HG03097 (cell line): Measurements from ENCODE around the gene TEPSIN.

ENCODE experiments used
- ATAC-seq: cut with Tn5 transposase; IDR thresholded peaks from one replicate; pipeline ENCODE4 v1.9.1; 2021; ENCODE audit not compliant: unreplicated experiment, low FRiP score

TEPSIN gene

GRCh38 chr17:81270279-81270678, 31.4 kb upstream of the TEPSIN start:
- ATAC-seq: no peak

- ATAC-seq: no peak
Observed at GRCh38 chr17:81267390-81268067, 28.7 kb upstream of the TEPSIN start.

GRCh38 chr17:81265576-81265975, 26.7 kb upstream of the TEPSIN start:
- ATAC-seq: no peak

- ATAC-seq: no peak
Observed at GRCh38 chr17:81264640-81265039, 25.8 kb upstream of the TEPSIN start.

- no peak for ATAC-seq
Observed at GRCh38 chr17:81263371-81264181, 24.7 kb upstream of the TEPSIN start.

- ATAC-seq: no peak
Observed at GRCh38 chr17:81261582-81262336, 22.9 kb upstream of the TEPSIN start.

- ATAC-seq: no peak
Observed at GRCh38 chr17:81261096-81261495, 22.2 kb upstream of the TEPSIN start.

- no peak for ATAC-seq
Observed at GRCh38 chr17:81260641-81261040, 21.8 kb upstream of the TEPSIN start.

GRCh38 chr17:81260171-81260570, 21.3 kb upstream of the TEPSIN start:
- ATAC-seq: no peak

GRCh38 chr17:81259058-81259605, 20.3 kb upstream of the TEPSIN start:
- ATAC-seq: no peak

- no peak for ATAC-seq
Observed at GRCh38 chr17:81258292-81258691, 19.4 kb upstream of the TEPSIN start.

GRCh38 chr17:81257533-81257932, 18.7 kb upstream of the TEPSIN start:
- ATAC-seq: no peak

GRCh38 chr17:81256616-81257015, 17.8 kb upstream of the TEPSIN start:
- no peak for ATAC-seq

- ATAC-seq: no peak
Observed at GRCh38 chr17:81254955-81255717, 16.3 kb upstream of the TEPSIN start.

- no peak for ATAC-seq
Observed at GRCh38 chr17:81253358-81254131, 14.7 kb upstream of the TEPSIN start.

GRCh38 chr17:81252987-81253329, 14.1 kb upstream of the TEPSIN start:
- no peak for ATAC-seq

GRCh38 chr17:81252326-81252986, 13.6 kb upstream of the TEPSIN start:
- ATAC-seq: no peak

GRCh38 chr17:81251709-81252301, 12.9 kb upstream of the TEPSIN start:
- ATAC-seq: no peak
